Tibial artery (tissue), 4 donors: ENCODE results near the gene TSHZ2.
"Not testable (repeated sequence)": the region's sequence is repeated elsewhere in the genome, so short reads cannot be mapped to it uniquely, and the experiment has no call there.

Source experiments
- DNase-seq, 2 donors: peaks; one replicate each; pipeline ENCODE4 v3.0.0-alpha.2; 2019
- H3K27ac ChIP-seq, 2 donors: fragments of 200-600 bp; sonication (generic) in 1 of 2; 1 replicate in 1 of 2; 2 replicates in 1 of 2; pipeline ENCODE4 v1.5.1; 2018 to 2019; ENCODE audit warnings: mild to moderate bottlenecking in 1 of 2
- H3K27me3 ChIP-seq, 2 donors: fragments of 200-600 bp; sonication (generic) in 1 of 2; one replicate each; pipeline versions ENCODE4 v1.5.1 to v1.6.0; 2016 to 2019
- H3K36me3 ChIP-seq, 3 donors: fragments of 200-600 bp; sonication (generic) in 2 of 3; one replicate each; pipeline ENCODE4 v1.5.1; 2016 to 2019; ENCODE audit warnings: mild to moderate bottlenecking in 2 of 3
- H3K4me1 ChIP-seq, 4 donors: fragments of 200-600 bp; sonication (generic) in 2 of 4; 1 replicate in 3 of 4; 2 replicates in 1 of 4; pipeline ENCODE4 v1.5.1; 2016 to 2019
- H3K4me3 ChIP-seq, 2 donors: fragments of 200-600 bp; sonication (generic) in 1 of 2; 1 replicate in 1 of 2; 2 replicates in 1 of 2; pipeline ENCODE4 v1.5.1; 2018 to 2019; ENCODE audit warnings: mild to moderate bottlenecking in 2 of 2
- H3K9me3 ChIP-seq, 3 donors: fragments of 200-600 bp; sonication (generic) in 1 of 3; one replicate each; pipeline ENCODE4 v1.5.1; 2016 to 2019
- CTCF ChIP-seq, 2 experiments: fragments of 200-600 bp in 1 of 2; fragments of 450-650 bp in 1 of 2; IDR thresholded peaks; one replicate each; pipeline ENCODE4 v1.5.1; 2017 to 2019; ENCODE audit warnings: antibody characterized with exemption in 2 of 2, mild to moderate bottlenecking in 1 of 2, moderate library complexity in 1 of 2
- intact Hi-C: fragments of 100-400 bp; cut with DNase I; formaldehyde crosslinking; loops from one replicate; pipeline ENCODE4 v1.15.0; 2023; ENCODE audit warnings: low total_unique reads

The TSHZ2 gene

GRCh38 chr20:52964131-52964530 lies 8.0 kb upstream of the TSHZ2 start:
- Histone ChIP-seq H3K36me3 (no peaks in the 10 kb centered on the region), H3K27ac (no peak overlapping the region), H3K4me1 (no peaks in the 10 kb centered on the region), H3K9me3 (no peaks in the 10 kb centered on the region), H3K27me3 (no peaks in the 10 kb centered on the region), H3K4me3 (no peak overlapping the region)
- no peak for TF ChIP-seq CTCF (IDR thresholded peaks at IDR 0.05)
- no peak for DNase-seq
- intact Hi-C loops, result no loop called here

- H3K36me3 ChIP-seq, result no peaks in the 10 kb centered on the region
- intact Hi-C loops, result no loop called here
- DNase-seq, result no peak
- no peak overlapping the region for H3K27ac ChIP-seq
- no peaks in the 10 kb centered on the region for H3K4me1 ChIP-seq
- no peaks in the 10 kb centered on the region for H3K27me3 ChIP-seq
- no peak for TF ChIP-seq CTCF (IDR thresholded peaks at IDR 0.05)
- H3K4me3 ChIP-seq, result no peak overlapping the region
- no peaks in the 10 kb centered on the region for H3K9me3 ChIP-seq
These were observed 6.8 kb upstream of the TSHZ2 start for GRCh38 chr20:52965380-52965779.

DNA sequence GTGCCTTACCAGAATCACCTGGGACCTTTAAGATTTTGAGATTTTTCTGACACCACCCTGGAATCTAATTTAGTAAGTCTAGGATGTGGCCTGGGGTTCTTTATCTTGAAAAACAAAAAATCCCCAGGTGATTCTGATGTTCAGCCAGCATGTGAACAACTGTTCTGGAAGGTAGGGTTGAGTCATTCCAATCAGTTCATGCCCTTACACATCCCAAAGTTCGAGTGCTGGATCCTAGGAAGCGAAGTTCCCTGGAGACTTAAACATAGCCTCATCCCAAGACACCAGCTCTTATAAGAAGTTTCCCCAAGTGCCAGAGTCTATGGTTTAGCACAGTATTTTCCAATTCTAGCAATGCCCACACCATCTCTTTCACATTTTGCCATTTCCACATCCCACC lies 6.3 kb upstream of the TSHZ2 start:
- H3K27ac ChIP-seq, result no peak overlapping the region
- no peak for DNase-seq
- H3K4me3 ChIP-seq, result no peak overlapping the region
- no peaks in the 10 kb centered on the region for H3K27me3 ChIP-seq
- no peaks in the 10 kb centered on the region for H3K36me3 ChIP-seq
- no peaks in the 10 kb centered on the region for H3K4me1 ChIP-seq
- H3K9me3 ChIP-seq, result no peaks in the 10 kb centered on the region
- no peak for TF ChIP-seq CTCF (IDR thresholded peaks at IDR 0.05)
- intact Hi-C loops, result no loop called here

DNA sequence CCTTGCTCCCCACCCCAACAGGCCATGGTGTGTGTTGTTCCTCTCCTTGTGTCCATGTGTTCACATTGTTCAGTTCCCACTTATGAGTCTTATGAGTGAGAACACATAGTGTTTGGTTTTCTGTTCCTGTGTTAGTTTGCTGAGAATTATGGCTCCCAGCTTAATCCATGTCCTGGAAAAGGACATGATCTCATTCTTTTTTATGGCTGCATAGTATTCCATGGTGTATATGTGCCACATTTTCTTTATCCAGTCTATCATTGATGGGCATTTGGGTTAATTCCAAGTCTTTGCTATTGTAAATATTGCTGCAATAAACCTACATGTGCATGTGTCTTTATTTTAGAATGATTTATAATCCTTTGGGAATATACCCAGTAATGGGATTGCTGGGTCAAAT lies 5.6 kb upstream of the TSHZ2 start:
- intact Hi-C loops, H3K9me3 ChIP-seq, H3K4me3 ChIP-seq, H3K36me3 ChIP-seq, DNase-seq, H3K27ac ChIP-seq, H3K4me1 ChIP-seq, H3K27me3 ChIP-seq: not testable (repeated sequence)

- Histone ChIP-seq H3K4me3 (peak overlapping the region; percentile 45 to 49), H3K27ac (no peak overlapping the region), H3K36me3 (no peaks in the 10 kb centered on the region), H3K4me1 (peaks cover 0 to 8% (median 4%) of the 10 kb centered on the region in 4 donors), H3K27me3 (peaks cover 0 to 14% of the 10 kb centered on the region in 2 donors), H3K9me3 (no peaks in the 10 kb centered on the region)
- intact Hi-C loops, result no loop called here
- no peak for DNase-seq
- no peak for TF ChIP-seq CTCF (IDR thresholded peaks at IDR 0.05)
These were observed 514 bp upstream of the TSHZ2 start for GRCh38 chr20:52971498-52972189.

DNA sequence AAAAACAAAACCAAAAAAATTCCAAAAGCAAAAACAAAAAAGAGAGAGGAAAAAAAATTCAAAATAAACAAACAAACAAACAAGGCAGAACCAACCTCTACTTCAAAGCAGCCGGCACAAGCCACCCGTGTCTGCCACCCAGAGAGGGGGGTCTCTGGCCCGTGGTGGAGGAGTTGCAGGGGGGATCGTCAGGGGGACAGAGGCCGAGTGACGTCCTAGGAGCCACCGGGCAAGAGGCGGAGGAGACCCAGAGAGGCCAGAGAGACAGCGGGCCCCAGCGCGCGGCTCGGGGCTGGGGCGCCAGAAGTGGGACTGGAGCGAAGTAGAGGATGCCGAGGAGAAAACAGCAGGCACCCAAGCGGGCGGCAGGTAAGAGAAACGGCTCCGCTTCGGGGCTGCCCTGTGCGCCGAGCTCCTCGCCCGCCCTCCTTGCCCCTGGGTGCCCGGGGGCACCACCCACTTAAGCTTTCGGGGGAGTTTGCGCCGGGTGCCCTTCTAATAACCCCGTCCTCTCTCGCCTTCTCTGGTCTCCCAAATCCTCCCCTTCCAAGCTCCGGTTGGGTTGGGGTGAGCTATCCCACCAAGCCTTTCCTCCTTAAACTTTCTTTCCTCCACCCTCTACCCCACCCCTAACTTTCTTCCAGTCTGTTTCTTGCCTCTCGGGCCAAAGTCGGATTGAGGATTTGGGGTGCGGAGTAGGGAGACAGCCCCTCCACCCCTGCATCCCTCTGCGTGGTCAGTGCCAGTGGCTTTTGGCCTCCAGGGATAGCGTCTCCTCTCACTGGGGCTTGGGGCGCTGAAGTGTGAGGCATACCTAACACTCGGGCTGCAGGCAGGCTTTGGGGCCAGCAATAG lies 1.0 kb downstream of the TSHZ2 start:
- Histone ChIP-seq H3K4me3 (peak overlapping the region; percentile 45 to 49), H3K36me3 (no peaks in the 10 kb centered on the region), H3K9me3 (no peaks in the 10 kb centered on the region), H3K4me1 (peaks cover 0 to 8% (median 4%) of the 10 kb centered on the region in 4 donors), H3K27me3 (peaks cover 0 to 14% of the 10 kb centered on the region in 2 donors), H3K27ac (peak overlapping the region; percentile 47 to 60)
- TF ChIP-seq CTCF (IDR thresholded peaks at IDR 0.05), result no peak
- intact Hi-C loops, result no loop called here
- DNase-seq, result no peak
